RWPE2 (cell line): ENCODE measurements around the gene BRD9.
A peak's percentile ranks its signal among the peaks of the same experiment; 100 is the strongest.

Experiments used
- ATAC-seq: fragments of 200-7000 bp; cut with Tn5 transposase; 3 replicates; pipeline ENCODE4 v1.9.1; 2021; ENCODE audit warnings: low read depth
- DNase-seq: peaks from one replicate; pipeline ENCODE4 v3.0.0-alpha.2; 2020; ENCODE audit warnings: low spot score
- H3K27ac ChIP-seq: fragments of 450-650 bp; 2 replicates; pipeline ENCODE4 v1.5.1; 2017; ENCODE audit warnings: mild to moderate bottlenecking; ENCODE audit not compliant: poor library complexity, severe bottlenecking
- H3K27me3 ChIP-seq: fragments of 250-450 bp; sonication (Bioruptor Pico); 2 replicates; pipeline ENCODE4 v1.5.1; 2021; ENCODE audit warnings: mild to moderate bottlenecking, moderate library complexity; ENCODE audit not compliant: insufficient read depth, poor library complexity, severe bottlenecking
- H3K36me3 ChIP-seq: fragments of 250-450 bp; sonication (Bioruptor Pico); 2 replicates; pipeline ENCODE4 v1.5.1; 2020; ENCODE audit warnings: low read depth, mild to moderate bottlenecking, moderate library complexity
- H3K4me1 ChIP-seq: fragments of 250-450 bp; sonication (Bioruptor Pico); 2 replicates; pipeline ENCODE4 v1.5.1; 2021; ENCODE audit warnings: mild to moderate bottlenecking, moderate library complexity; ENCODE audit not compliant: insufficient read depth, poor library complexity, severe bottlenecking
- H3K4me3 ChIP-seq: fragments of 250-450 bp; sonication (Bioruptor Pico); 2 replicates; pipeline ENCODE4 v1.5.1; 2021; ENCODE audit warnings: mild to moderate bottlenecking, moderate library complexity; ENCODE audit not compliant: severe bottlenecking
- H3K9me3 ChIP-seq: fragments of 250-450 bp; sonication (Bioruptor Pico); 2 replicates; pipeline ENCODE4 v1.5.1; 2021; ENCODE audit warnings: mild to moderate bottlenecking, moderate library complexity; ENCODE audit not compliant: severe bottlenecking
- CTCF ChIP-seq: fragments of 450-650 bp; IDR thresholded peaks from one replicate; pipeline ENCODE4 v1.5.1; 2017; ENCODE audit warnings: mild to moderate bottlenecking, moderate library complexity; ENCODE audit not compliant: poor library complexity, severe bottlenecking

Gene BRD9

GRCh38 chr5:861442-862366, 30.9 kb downstream of the BRD9 start:
- no peak for DNase-seq
- Histone ChIP-seq H3K4me3 (no peak overlapping the region), H3K4me1 (peaks cover 8% of the 10 kb centered on the region), H3K36me3 (peaks cover 36% of the 10 kb centered on the region), H3K27me3 (no peaks in the 10 kb centered on the region), H3K9me3 (no peaks in the 10 kb centered on the region), H3K27ac (peak overlapping the region; percentile 1)
- peak; percentile 69 for ATAC-seq
- TF ChIP-seq CTCF: no peak

- Histone ChIP-seq H3K36me3 (peaks cover 25% of the 10 kb centered on the region), H3K27me3 (no peaks in the 10 kb centered on the region), H3K9me3 (no peaks in the 10 kb centered on the region), H3K4me1 (peaks cover 8% of the 10 kb centered on the region), H3K4me3 (no peak overlapping the region), H3K27ac (no peak overlapping the region)
- TF ChIP-seq CTCF: no peak
- DNase-seq (no peak), ATAC-seq (no peak)
Measured at GRCh38 chr5:860506-861150, 32.0 kb downstream of the BRD9 start.

- ATAC-seq: no peak
- H3K9me3 ChIP-seq: no peaks in the 10 kb centered on the region
- no peaks in the 10 kb centered on the region for H3K27me3 ChIP-seq
- no peak overlapping the region for H3K27ac ChIP-seq
- H3K4me3 ChIP-seq: no peak overlapping the region
- no peak for TF ChIP-seq CTCF
- peaks cover 8% of the 10 kb centered on the region for H3K4me1 ChIP-seq
- H3K36me3 ChIP-seq: peaks cover 17% of the 10 kb centered on the region
- DNase-seq: no peak
Measured at GRCh38 chr5:859798-860296, 32.8 kb downstream of the BRD9 start.

- no peak for TF ChIP-seq CTCF
- Histone ChIP-seq H3K27ac (no peak overlapping the region), H3K9me3 (no peaks in the 10 kb centered on the region), H3K4me3 (no peak overlapping the region), H3K36me3 (peaks cover 13% of the 10 kb centered on the region), H3K4me1 (peaks cover 8% of the 10 kb centered on the region), H3K27me3 (no peaks in the 10 kb centered on the region)
- no peak for DNase-seq
- ATAC-seq: no peak
Measured at GRCh38 chr5:859391-859790, 33.2 kb downstream of the BRD9 start.
